Upper lobe of left lung (tissue), 6 donors: Measurements from ENCODE around the gene MIEF1. TPM values are rescaled to one million over a fixed set of nuclear protein-coding genes. Genes with fewer than 3 reads are reported as not detected.
"Not testable (repeated sequence)": the region's sequence is repeated elsewhere in the genome, so short reads cannot be mapped to it uniquely, and the experiment has no call there.

Experiments
- ATAC-seq, 2 donors: fragments of 200-7000 bp; cut with Tn5 transposase; one replicate each; pipeline ENCODE4 v1.9.1; 2022; ENCODE audit warnings: mild to moderate bottlenecking in 2 of 2, moderate library complexity in 2 of 2; ENCODE audit not compliant: low FRiP score in 2 of 2
- DNase-seq, 2 donors: peaks; one replicate each; pipeline ENCODE4 v3.0.0-alpha.2; 2019 to 2020
- H3K27ac ChIP-seq, 4 donors: fragments of 200-600 bp; sonication (generic); one replicate each; pipeline ENCODE4 v1.5.1; 2016 to 2019
- H3K27me3 ChIP-seq, 4 donors: fragments of 200-600 bp; sonication (generic); one replicate each; pipeline ENCODE4 v1.5.1; 2017 to 2019
- H3K36me3 ChIP-seq, 4 donors: fragments of 200-600 bp; sonication (generic); one replicate each; pipeline ENCODE4 v1.5.1; 2016 to 2019
- H3K4me1 ChIP-seq, 4 donors: fragments of 200-600 bp; sonication (generic); one replicate each; pipeline ENCODE4 v1.5.1; 2018 to 2019
- H3K4me3 ChIP-seq, 4 donors: fragments of 200-600 bp; sonication (generic); one replicate each; pipeline ENCODE4 v1.5.1; 2017 to 2019; ENCODE audit warnings: mild to moderate bottlenecking in 2 of 4, moderate library complexity in 1 of 4
- H3K9me3 ChIP-seq, 4 donors: fragments of 200-600 bp; sonication (generic); one replicate each; pipeline ENCODE4 v1.5.1; 2018 to 2019
- CTCF ChIP-seq, 6 experiments: fragments of 450-650 bp in 4 of 6; fragments of 200-600 bp in 2 of 6; sonication (generic) in 2 of 6; IDR thresholded peaks; one replicate each; pipeline ENCODE4 v1.5.1; 2016 to 2019; ENCODE audit warnings: antibody characterized with exemption in 6 of 6
- EP300 ChIP-seq, 4 donors: sonication (generic); formaldehyde crosslinking; IDR thresholded peaks; one replicate each; pipeline ENCODE4 v1.5.1; 2017; ENCODE audit warnings: antibody characterized with exemption in 4 of 4, control low read depth in 2 of 4
- POLR2A ChIP-seq, 4 donors: fragments of 450-650 bp; IDR thresholded peaks; one replicate each; pipeline ENCODE4 v1.5.1; 2016 to 2017; ENCODE audit warnings: antibody characterized with exemption in 4 of 4, mild to moderate bottlenecking in 2 of 4
- POLR2AphosphoS5 ChIP-seq, 2 donors: sonication (generic); formaldehyde crosslinking; IDR thresholded peaks; one replicate each; pipeline ENCODE4 v1.5.1; 2017; ENCODE audit warnings: antibody characterized with exemption in 2 of 2
- WGBS, 2 donors: methylation state at CpG; one replicate each; pipeline ENCODE4 v1.1.5; 2017 to 2018; 5-methylcytosine and 5-hydroxymethylcytosine counted together
- total RNA-seq, 6 donors: library from RNA; depleted of rRNA in 4 of 6; stranded (reverse); fragments of >200 nt in 4 of 6; gene quantifications; one replicate each; pipeline versions ENCODE4 v1.1.0 to v1.2.1, GENCODE V29; 2016 to 2021
- donor health status: DM: no; HTN: no; CAD: no; lungs with moderate emphysema.
- donor health status: DM: no; HTN: yes; CAD: no; lungs with severe emphysema.

Gene MIEF1
- total RNA-seq, 6 donors from 2014 or later = 10.5 to 35.3 (median 25.6) TPM

GRCh38 chr22:39503630-39504029, 1.5 kb downstream of the MIEF1 start:
- no peak overlapping the region for H3K27ac ChIP-seq
- H3K4me1 ChIP-seq = peaks cover 25 to 34% (median 28%) of the 10 kb centered on the region in 4 donors
- H3K4me3 ChIP-seq = peak overlapping the region in 1 of 4 donors; percentile 84
- peaks cover 19 to 48% (median 38%) of the 10 kb centered on the region in 4 donors for H3K36me3 ChIP-seq
- no peak for ATAC-seq
- 64 to 73% methylated on average over 6 of the region's 6 CpGs for WGBS, 2 donors
- H3K27me3 ChIP-seq = no peaks in the 10 kb centered on the region
- DNase-seq = no peak
- no peak for TF ChIP-seq EP300 (IDR thresholded peaks at IDR 0.05)
- no peaks in the 10 kb centered on the region for H3K9me3 ChIP-seq

- Histone ChIP-seq H3K36me3 (peaks cover 22 to 52% (median 40%) of the 10 kb centered on the region in 4 donors), H3K27me3 (no peaks in the 10 kb centered on the region), H3K4me1 (peaks cover 25 to 34% (median 27%) of the 10 kb centered on the region in 4 donors), H3K9me3 (no peaks in the 10 kb centered on the region), H3K27ac (no peak overlapping the region), H3K4me3 (peak overlapping the region in 1 of 4 donors; percentile 84)
- no peak for ATAC-seq
- no peak for DNase-seq
- WGBS, 2 donors = 95 to 96% methylated on average over 16 of the region's 16 CpGs
- no peak for TF ChIP-seq POLR2A (IDR thresholded peaks at IDR 0.05)
- no peak for TF ChIP-seq EP300 (IDR thresholded peaks at IDR 0.05)
- TF ChIP-seq CTCF (IDR thresholded peaks at IDR 0.05) = no peak
- no peak for TF ChIP-seq POLR2AphosphoS5 (IDR thresholded peaks at IDR 0.05)
These were observed 2.0 kb downstream of the MIEF1 start for GRCh38 chr22:39504071-39504470.

DNA sequence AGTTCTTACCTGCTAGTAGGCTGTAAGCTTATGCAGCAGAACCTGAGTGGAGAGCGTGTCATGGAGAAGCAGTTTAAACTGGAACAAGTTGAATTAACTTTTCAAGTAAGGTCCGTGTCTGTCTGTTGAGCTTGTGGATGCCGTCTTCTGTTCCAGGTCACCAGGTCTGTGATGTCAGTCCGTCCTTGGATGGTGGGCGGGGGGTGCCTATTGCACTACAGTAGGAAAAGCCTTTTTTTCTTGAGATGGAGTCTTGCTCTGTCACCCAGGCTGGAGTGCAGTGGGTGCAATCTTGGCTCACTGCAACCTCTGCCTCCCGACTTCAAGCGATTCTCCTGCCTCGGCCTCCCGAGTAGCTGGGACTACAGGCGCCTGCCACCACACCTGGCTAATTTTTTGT, 4.9 kb downstream of the MIEF1 start:
- H3K4me3 ChIP-seq, H3K27ac ChIP-seq, H3K9me3 ChIP-seq, H3K27me3 ChIP-seq, ATAC-seq, DNase-seq: not testable (repeated sequence)
- Histone ChIP-seq H3K36me3 (peaks cover 33 to 78% (median 64%) of the 10 kb centered on the region in 4 donors), H3K4me1 (peaks cover 12 to 20% (median 14%) of the 10 kb centered on the region in 4 donors)
- WGBS, 2 donors = 85 to 91% methylated on average over 10 of the region's 10 CpGs

DNA sequence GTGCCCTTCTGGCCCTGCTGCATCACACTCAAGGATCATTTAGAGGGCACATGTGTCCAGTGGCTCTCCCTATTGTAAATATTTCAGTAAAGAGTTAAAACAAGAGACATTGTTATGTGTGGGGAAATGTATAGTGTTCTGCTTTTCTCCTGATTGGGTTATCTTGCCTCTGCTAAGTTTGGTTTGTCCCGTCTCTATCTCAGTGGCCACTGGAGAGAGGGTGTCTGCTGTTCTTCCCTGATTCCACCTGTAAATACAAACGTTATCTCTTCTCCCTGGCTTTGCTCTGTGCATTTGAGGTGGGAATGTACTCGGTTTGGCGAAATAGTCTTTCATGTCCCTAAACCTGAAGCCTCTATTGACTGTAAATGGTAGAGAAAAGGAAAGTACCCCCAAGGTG, 6.3 kb downstream of the MIEF1 start:
- Histone ChIP-seq H3K27ac (no peak overlapping the region), H3K27me3 (no peaks in the 10 kb centered on the region), H3K9me3 (no peaks in the 10 kb centered on the region), H3K36me3 (peaks cover 40 to 92% (median 78%) of the 10 kb centered on the region in 4 donors), H3K4me3 (no peak overlapping the region), H3K4me1 (peaks cover 6 to 12% (median 8%) of the 10 kb centered on the region in 4 donors)
- DNase-seq = no peak
- ATAC-seq = no peak
- no peak for TF ChIP-seq EP300 (IDR thresholded peaks at IDR 0.05)
- no peak for TF ChIP-seq CTCF (IDR thresholded peaks at IDR 0.05)
- 83 to 84% methylated on average over 4 of the region's 4 CpGs for WGBS, 2 donors

GRCh38 chr22:39510529-39511149, 8.5 kb downstream of the MIEF1 start:
- Histone ChIP-seq H3K9me3 (no peaks in the 10 kb centered on the region), H3K27ac (no peak overlapping the region), H3K4me3 (no peak overlapping the region), H3K36me3 (peaks cover 38 to 97% (median 80%) of the 10 kb centered on the region in 4 donors), H3K4me1 (peaks cover 0 to 3% (median 0%) of the 10 kb centered on the region in 4 donors), H3K27me3 (no peaks in the 10 kb centered on the region)
- no peak for TF ChIP-seq CTCF (IDR thresholded peaks at IDR 0.05)
- TF ChIP-seq POLR2AphosphoS5 (IDR thresholded peaks at IDR 0.05) = no peak
- ATAC-seq = no peak
- WGBS, 2 donors = 94 to 98% methylated on average over 4 of the region's 4 CpGs
- no peak for DNase-seq

DNA sequence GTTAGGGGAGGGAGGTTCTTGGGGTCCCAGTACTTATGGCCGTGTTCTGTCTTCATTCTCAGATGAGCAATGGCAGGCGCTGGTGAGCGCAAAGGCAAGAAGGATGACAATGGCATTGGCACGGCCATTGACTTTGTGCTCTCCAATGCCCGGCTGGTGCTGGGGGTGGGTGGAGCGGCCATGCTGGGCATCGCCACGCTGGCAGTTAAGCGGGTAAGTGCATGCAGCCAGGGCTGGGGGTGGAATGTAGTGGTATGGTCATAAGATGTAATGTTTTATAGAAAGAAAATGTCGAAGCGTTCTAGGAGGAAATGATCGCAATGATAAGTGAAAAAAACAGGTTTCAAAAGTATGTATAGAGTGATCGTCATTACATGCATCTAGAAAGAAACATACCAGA, 9.1 kb downstream of the MIEF1 start:
- H3K4me3 ChIP-seq = no peak overlapping the region
- WGBS, 2 donors = 96% methylated on average over 13 of the region's 13 CpGs
- H3K27ac ChIP-seq = no peak overlapping the region
- DNase-seq = no peak
- no peak for ATAC-seq
- no peaks in the 10 kb centered on the region for H3K4me1 ChIP-seq
- H3K36me3 ChIP-seq = peaks cover 38 to 96% (median 75%) of the 10 kb centered on the region in 4 donors
- no peaks in the 10 kb centered on the region for H3K9me3 ChIP-seq
- H3K27me3 ChIP-seq = no peaks in the 10 kb centered on the region
- TF ChIP-seq POLR2AphosphoS5 (IDR thresholded peaks at IDR 0.05) (no peak), CTCF (IDR thresholded peaks at IDR 0.05) (no peak), EP300 (IDR thresholded peaks at IDR 0.05) (no peak), POLR2A (IDR thresholded peaks at IDR 0.05) (no peak)
